HepG2 (cell line): ENCODE data around the gene APPBP2. TPM values are rescaled to one million over a fixed set of nuclear protein-coding genes. Genes with fewer than 3 reads are reported as not detected.

Source experiments
- ATAC-seq: fragments of 200-7000 bp; cut with Tn5 transposase; 3 replicates; pipeline ENCODE4 v1.9.1; 2020; ENCODE audit warnings: mild to moderate bottlenecking, moderate library complexity
- BruUV-seq: library from RNA; stranded (reverse); fragments of 400-500 nt; replicated peaks from 2 replicates; lab custom pipeline; 2021; lab: Mats Ljungman, UMichigan
- CTCF ChIA-PET: fragments of 300-600 bp; formaldehyde crosslinking; extraction: SDS; loops from one replicate; lab custom pipeline; 2021; ENCODE audit warnings: low total read pairs, inconsistent platforms, low intra/inter-chr PET ratio; lab: Yijun Ruan, JAX
- POLR2A ChIA-PET: fragments of 350-600 bp; sonication (Branson Sonifier 250); formaldehyde crosslinking; loops from one replicate; lab custom pipeline; 2020; ENCODE audit warnings: antibody characterized with exemption, inconsistent platforms; lab: Yijun Ruan, JAX
- DNase-seq: peaks from one replicate; pipeline ENCODE4 v3.0.0-alpha.2; 2015; ENCODE audit warnings: low spot score
- FAIRE-seq: peaks from 3 replicates; lab custom pipeline; 2011; peaks lifted over from hg19 to GRCh38; lab: Jason Lieb, UNC
- H2AFZ ChIP-seq: one replicate; pipeline ENCODE4 v1.6.1; 2011; ENCODE audit warnings: low read length, inconsistent platforms
- H3K27ac ChIP-seq: fragments of 300-600 bp; 3 replicates; pipeline ENCODE4 v1.8.0; 2011; ENCODE audit warnings: mixed run types, mild to moderate bottlenecking, mixed read lengths, low read length, inconsistent platforms; ENCODE audit not compliant: insufficient read depth; ENCODE audit errors: extremely low read length
- H3K27me3 ChIP-seq, 2 experiments: fragments of 200-600 bp in 1 of 2; 2 replicates in 1 of 2; 3 replicates in 1 of 2; pipeline versions ENCODE4 v1.6.0 to v1.8.0; 2011; ENCODE audit warnings: low read length in 2 of 2, mild to moderate bottlenecking in 2 of 2, moderate library complexity in 2 of 2, inconsistent platforms in 1 of 2; ENCODE audit not compliant: insufficient read depth in 2 of 2, control insufficient read depth in 1 of 2
- H3K36me3 ChIP-seq, 2 experiments: fragments of 200-600 bp in 1 of 2; replicated peaks in 1 of 2; 2 replicates in 1 of 2; 3 replicates in 1 of 2; pipeline versions ENCODE4 v1.5.1 to v1.8.0; 2011; ENCODE audit warnings: low read length in 2 of 2, inconsistent platforms in 1 of 2; ENCODE audit not compliant: insufficient read depth in 2 of 2, control insufficient read depth in 1 of 2
- H3K4me1 ChIP-seq: 2 replicates; pipeline ENCODE4 v1.5.1; 2012; ENCODE audit warnings: low read length, inconsistent platforms; ENCODE audit not compliant: insufficient read depth
- H3K4me2 ChIP-seq: 2 replicates; pipeline ENCODE4 v1.6.0; 2011; ENCODE audit warnings: low read depth, low read length, inconsistent platforms
- H3K4me3 ChIP-seq, 3 experiments: fragments of 200-600 bp in 1 of 3; sonication (generic), shearing (Covaris generic) in 1 of 3; replicated peaks in 1 of 3; 2 replicates each; pipeline ENCODE4 v1.5.1; 2011 to 2016; ENCODE audit warnings: low read length in 3 of 3, inconsistent platforms in 2 of 3, low read depth in 2 of 3, mild to moderate bottlenecking in 2 of 3, control low read depth in 1 of 3, mixed read lengths in 1 of 3; ENCODE audit not compliant: insufficient read depth in 1 of 3
- H3K79me2 ChIP-seq: one replicate; pipeline ENCODE4 v1.6.1; 2011; ENCODE audit warnings: low read length, inconsistent platforms; ENCODE audit not compliant: insufficient read depth
- H3K9ac ChIP-seq: 2 replicates; pipeline ENCODE4 v1.6.0; 2011; ENCODE audit warnings: mild to moderate bottlenecking, low read depth, low read length, inconsistent platforms; ENCODE audit not compliant: insufficient read depth
- H3K9me3 ChIP-seq: 2 replicates; pipeline ENCODE4 v1.5.1; 2012; ENCODE audit warnings: mild to moderate bottlenecking, low read length
- H4K20me1 ChIP-seq: 2 replicates; pipeline ENCODE4 v1.6.0; 2011; ENCODE audit warnings: inconsistent platforms, mild to moderate bottlenecking, low read length, moderate library complexity; ENCODE audit not compliant: insufficient read depth
- BHLHE40 ChIP-seq: IDR thresholded peaks from 2 replicates; pipeline ENCODE4 v1.6.1; 2011; ENCODE audit warnings: low read length, improper control_type of control experiment
- CBX5 ChIP-seq: sonication (generic); formaldehyde crosslinking; IDR thresholded peaks from 2 replicates; pipeline ENCODE4 v1.4.0; 2020; ENCODE audit warnings: missing genetic modification reagents, borderline replicate concordance
- CEBPG ChIP-seq: IDR thresholded peaks from 2 replicates; pipeline ENCODE4 v1.6.1; 2016
- CHCHD3 ChIP-seq: sonication (generic); formaldehyde crosslinking; IDR thresholded peaks from 2 replicates; pipeline ENCODE4 v1.8.0; 2022; ENCODE audit warnings: mild to moderate bottlenecking, missing genetic modification reagents, moderate library complexity
- DR1 ChIP-seq: sonication (generic); formaldehyde crosslinking; IDR thresholded peaks from 2 replicates; pipeline ENCODE4 v1.8.0; 2021; ENCODE audit warnings: mild to moderate bottlenecking, missing genetic modification reagents, inconsistent platforms
- FOXP1 ChIP-seq, 2 experiments: fragments of 450-650 bp in 1 of 2; IDR thresholded peaks; 2 replicates each; pipeline ENCODE4 v1.6.1; 2017 to 2018; ENCODE audit warnings: antibody characterized with exemption in 1 of 2
- NR2F1 ChIP-seq, 2 experiments: fragments of 450-650 bp in 1 of 2; formaldehyde crosslinking in 1 of 2; IDR thresholded peaks; 2 replicates each; pipeline versions ENCODE4 v1.5.0 to v1.6.1; 2016 to 2020; ENCODE audit warnings: mild to moderate bottlenecking in 1 of 2, missing compliant biosample characterization in 1 of 2, missing genetic modification reagents in 1 of 2, moderate library complexity in 1 of 2
- SALL1 ChIP-seq: sonication (generic); formaldehyde crosslinking; IDR thresholded peaks from 2 replicates; pipeline ENCODE4 v1.8.0; 2022; ENCODE audit warnings: mild to moderate bottlenecking, missing genetic modification reagents
- SMAD3 ChIP-seq: sonication (generic); formaldehyde crosslinking; IDR thresholded peaks from 2 replicates; pipeline ENCODE4 v1.4.0; 2020; ENCODE audit warnings: missing genetic modification reagents
- STAT5B ChIP-seq: sonication (generic); formaldehyde crosslinking; IDR thresholded peaks from 2 replicates; pipeline ENCODE4 v1.4.0; 2020; ENCODE audit warnings: missing genetic modification reagents
- ZNF20 ChIP-seq: sonication (generic); formaldehyde crosslinking; IDR thresholded peaks from 2 replicates; pipeline ENCODE4 v1.4.0; 2020; ENCODE audit warnings: mild to moderate bottlenecking, moderate library complexity, missing genetic modification reagents
- ZNF354B ChIP-seq: sonication (generic); formaldehyde crosslinking; IDR thresholded peaks from 2 replicates; pipeline ENCODE4 v1.8.0; 2022; ENCODE audit warnings: mild to moderate bottlenecking, missing genetic modification reagents
- ZNF460 ChIP-seq: sonication (generic); formaldehyde crosslinking; IDR thresholded peaks from 2 replicates; pipeline ENCODE4 v1.5.1; 2020; ENCODE audit warnings: missing genetic modification reagents, mild to moderate bottlenecking, borderline replicate concordance
- ZSCAN20 ChIP-seq: sonication (generic); formaldehyde crosslinking; IDR thresholded peaks from 2 replicates; pipeline ENCODE4 v1.4.0; 2020; ENCODE audit warnings: missing genetic modification reagents, mild to moderate bottlenecking, borderline replicate concordance
- WGBS: methylation state at CpG from one replicate; pipeline ENCODE4 v1.1.6; 2017; ENCODE audit warnings: low lambda C conversion rate; 5-methylcytosine and 5-hydroxymethylcytosine counted together
- in situ Hi-C: cut with HindIII; loops from 2 replicates; pipeline ENCODE4 v1.10.0; 2017; ENCODE audit warnings: low pct_unique_long_range_greater_than_20kb; ENCODE audit not compliant: extremely low pct_ligation_motif_present
- intact Hi-C: fragments of 100-400 bp; cut with micrococcal nuclease; formaldehyde crosslinking; loops from one replicate; pipeline ENCODE4 v1.10.0; 2022; ENCODE audit not compliant: unreplicated experiment
- polyA plus RNA-seq, 8 experiments: library from polyadenylated mRNA; depleted of rRNA in 3 of 8; stranded (reverse) in 7 of 8; unstranded in 1 of 8; fragments of >200 nt; fragmentation: Illumina TruSeq in 4 of 8; extraction: Trizol in 4 of 8; gene quantifications; 2 replicates each; pipeline versions ENCODE4 v1.2.1 to v1.2.3, GENCODE V29; 2011 to 2016; ENCODE audit warnings: low read depth in 4 of 8, missing spikeins in 1 of 8, mixed read lengths in 1 of 8; ENCODE audit not compliant: insufficient read depth in 1 of 8
- total RNA-seq, 5 experiments: library from RNA; depleted of rRNA; stranded (reverse); fragments of >200 nt; fragmentation: Illumina TruSeq; extraction: Trizol; gene quantifications; 2 replicates each; pipeline ENCODE4 v1.2.3, GENCODE V29; 2016; ENCODE audit warnings: low read depth in 1 of 5
- TF ChIP-seq, protein P1 (sequence below): sonication (generic); formaldehyde crosslinking; IDR thresholded peaks from 2 replicates; pipeline ENCODE4 v1.4.0; 2020; ENCODE audit warnings: missing genetic modification reagents, mild to moderate bottlenecking, borderline replicate concordance
- TF ChIP-seq, protein P2 (sequence below): sonication (generic); formaldehyde crosslinking; IDR thresholded peaks from 2 replicates; pipeline ENCODE4 v1.9.0; 2021; ENCODE audit warnings: missing genetic modification reagents, borderline replicate concordance

Gene APPBP2
- total and polyA plus RNA-seq, 2 of the 13 experiments (the other 11 are each of a cell fraction or from before 2014, with no cell fraction given) = 17.5 to 45.8 TPM

GRCh38 chr17:60539807-60540206, 13.8 kb upstream of the APPBP2 start:
- TF ChIP-seq ZNF460 (CRISPR knock-in tag) = peak; percentile 52; the same call in 1 of the 2 replicates
- no peak for TF ChIP-seq DR1 (CRISPR knock-in tag)
- peak; percentile 9; the same call in 1 of the 2 replicates for TF ChIP-seq CEBPG (CRISPR knock-in tag)
- peak; percentile 19; the same call in 1 of the 2 replicates for TF ChIP-seq SALL1
- TF ChIP-seq, protein P1, sequence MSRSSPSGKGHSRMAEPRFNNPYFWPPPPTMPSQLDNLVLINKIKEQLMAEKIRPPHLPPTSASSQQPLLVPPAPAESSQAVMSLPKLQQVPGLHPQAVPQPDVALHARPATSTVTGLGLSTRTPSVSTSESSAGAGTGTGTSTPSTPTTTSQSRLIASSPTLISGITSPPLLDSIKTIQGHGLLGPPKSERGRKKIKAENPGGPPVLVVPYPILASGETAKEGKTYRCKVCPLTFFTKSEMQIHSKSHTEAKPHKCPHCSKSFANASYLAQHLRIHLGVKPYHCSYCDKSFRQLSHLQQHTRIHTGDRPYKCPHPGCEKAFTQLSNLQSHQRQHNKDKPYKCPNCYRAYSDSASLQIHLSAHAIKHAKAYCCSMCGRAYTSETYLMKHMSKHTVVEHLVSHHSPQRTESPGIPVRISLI (CRISPR knock-in tag) = peak; percentile 57; the same call in 1 of the 2 replicates

DNA sequence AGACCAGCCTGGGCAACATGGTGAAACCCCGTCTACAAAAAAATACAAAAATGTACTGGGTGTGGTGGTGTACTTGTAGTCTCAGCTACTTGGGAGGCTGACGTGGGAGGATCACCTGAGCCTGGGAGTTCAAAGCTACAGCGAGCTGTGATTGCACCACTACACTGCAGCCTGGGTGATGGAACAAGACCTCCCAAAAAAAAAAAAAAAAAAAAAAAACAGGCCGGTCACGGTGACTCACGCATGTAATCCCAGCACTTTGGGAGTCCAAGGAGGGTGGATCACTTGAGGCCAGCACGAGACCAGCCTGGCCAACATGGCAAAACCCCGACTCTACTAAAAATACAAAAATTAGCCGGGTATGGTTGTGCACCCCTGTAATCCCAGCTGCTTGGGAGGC, 12.7 kb upstream of the APPBP2 start:
- no peak overlapping the region for H3K4me3 ChIP-seq
- no peaks in the 10 kb centered on the region for H4K20me1 ChIP-seq
- no TSS peak for BruUV-seq
- no peak for FAIRE-seq
- CTCF ChIA-PET = no interaction called here
- H2AFZ ChIP-seq = no peak overlapping the region
- no peaks in the 10 kb centered on the region for H3K79me2 ChIP-seq
- intact Hi-C loops (no loop called here), in situ Hi-C loops (no loop called here)
- no peak overlapping the region for H3K27ac ChIP-seq
- H3K4me2 ChIP-seq = no peak overlapping the region
- no peak for DNase-seq
- H3K4me1 ChIP-seq = peaks cover 49% of the 10 kb centered on the region
- H3K27me3 ChIP-seq = no peaks in the 10 kb centered on the region
- WGBS = 55% methylated on average over 9 of the region's 9 CpGs
- no peak overlapping the region for H3K9ac ChIP-seq
- ATAC-seq = no peak
- POLR2A ChIA-PET = no interaction called here
- H3K9me3 ChIP-seq = no peaks in the 10 kb centered on the region
- no peaks in the 10 kb centered on the region for H3K36me3 ChIP-seq
- TF ChIP-seq CBX5 (CRISPR knock-in tag) (no peak), ZNF20 (CRISPR knock-in tag) (no peak), NR2F1 (CRISPR knock-in tag; IDR thresholded peaks at IDR 0.05) (no peak), ZSCAN20 (no peak), CHCHD3 (CRISPR knock-in tag) (no peak), FOXP1 (IDR thresholded peaks at IDR 0.05) (no peak), FOXP1 (CRISPR knock-in tag; IDR thresholded peaks at IDR 0.05) (no peak), ZNF354B (no peak), STAT5B (no peak), SMAD3 (no peak), BHLHE40 (no peak)
- TF ChIP-seq, protein P1 (CRISPR knock-in tag) = no peak
- TF ChIP-seq, protein P2, sequence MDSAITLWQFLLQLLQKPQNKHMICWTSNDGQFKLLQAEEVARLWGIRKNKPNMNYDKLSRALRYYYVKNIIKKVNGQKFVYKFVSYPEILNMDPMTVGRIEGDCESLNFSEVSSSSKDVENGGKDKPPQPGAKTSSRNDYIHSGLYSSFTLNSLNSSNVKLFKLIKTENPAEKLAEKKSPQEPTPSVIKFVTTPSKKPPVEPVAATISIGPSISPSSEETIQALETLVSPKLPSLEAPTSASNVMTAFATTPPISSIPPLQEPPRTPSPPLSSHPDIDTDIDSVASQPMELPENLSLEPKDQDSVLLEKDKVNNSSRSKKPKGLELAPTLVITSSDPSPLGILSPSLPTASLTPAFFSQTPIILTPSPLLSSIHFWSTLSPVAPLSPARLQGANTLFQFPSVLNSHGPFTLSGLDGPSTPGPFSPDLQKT (CRISPR knock-in tag) = no peak

More at GRCh38 chr17:60539807-60540206, 13.8 kb upstream of the APPBP2 start:
- intact Hi-C loops = no loop called here
- DNase-seq = no peak
- Histone ChIP-seq H4K20me1 (no peaks in the 10 kb centered on the region), H3K27ac (no peak overlapping the region), H3K4me2 (no peak overlapping the region), H2AFZ (no peak overlapping the region), H3K9me3 (no peaks in the 10 kb centered on the region), H3K4me3 (no peak overlapping the region), H3K9ac (no peak overlapping the region), H3K79me2 (no peaks in the 10 kb centered on the region), H3K4me1 (peaks cover 38% of the 10 kb centered on the region), H3K27me3 (no peaks in the 10 kb centered on the region), H3K36me3 (no peaks in the 10 kb centered on the region)
- ChIA-PET CTCF (no interaction called here), POLR2A (interaction anchor here (1.2 kb wide), 1 partner anchor 14 kb away, joined by 6 read pairs; the partner anchor contains the start of gene APPBP2)
- no peak for FAIRE-seq
- in situ Hi-C loops = no loop called here
- WGBS = 12% methylated on average over 2 of the region's 2 CpGs
- no TSS peak for BruUV-seq
- peak; percentile 56 for ATAC-seq
